NB4 (cell line): ENCODE measurements around the gene SWT1.
"Not testable (repeated sequence)": the region's sequence is repeated elsewhere in the genome, so short reads cannot be mapped to it uniquely, and the experiment has no call there.

Experiments used
- DNase-seq: peaks from one replicate; pipeline ENCODE4 v3.0.0; 2010; ENCODE audit warnings: low read depth
- H3K4me3 ChIP-seq: one replicate; pipeline ENCODE4 v1.5.1; 2011; ENCODE audit warnings: mild to moderate bottlenecking, low read depth, low read length, moderate library complexity
- CTCF ChIP-seq: IDR thresholded peaks from one replicate; pipeline ENCODE4 v1.5.1; 2012; ENCODE audit warnings: low read depth, low read length
- MYC ChIP-seq: IDR thresholded peaks from 2 replicates; pipeline ENCODE4 v1.6.1; 2011; ENCODE audit warnings: low read depth, low read length
- POLR2A ChIP-seq: IDR thresholded peaks from 2 replicates; pipeline ENCODE4 v1.6.1; 2011; ENCODE audit warnings: mild to moderate bottlenecking; ENCODE audit not compliant: insufficient read length; ENCODE audit errors: extremely low read depth
- TF ChIP-seq, protein P1 (sequence below): IDR thresholded peaks from 2 replicates; pipeline ENCODE4 v1.6.1; 2011; ENCODE audit warnings: low read depth, low read length

The SWT1 gene

DNA sequence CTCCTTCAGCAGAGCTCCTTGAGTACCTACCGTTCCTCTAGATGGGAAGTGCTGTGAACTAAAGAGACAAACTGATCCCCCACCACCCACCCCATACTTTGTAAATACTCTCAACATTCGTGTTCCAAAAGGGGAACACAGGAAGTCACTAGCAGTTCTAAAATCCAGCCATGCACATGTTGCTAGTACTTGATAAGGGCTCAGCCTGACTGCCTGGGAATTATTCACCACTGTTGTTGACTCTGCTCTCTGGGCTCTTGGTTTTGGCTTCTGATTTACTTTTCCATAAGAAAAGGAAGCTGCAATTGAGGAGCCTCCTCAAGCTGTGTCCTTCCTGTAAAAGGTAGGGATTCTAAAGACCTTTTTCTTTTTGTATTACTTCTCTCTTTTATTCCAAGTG lies 92.6 kb downstream of the SWT1 start:
- no peak overlapping the region for H3K4me3 ChIP-seq
- TF ChIP-seq POLR2A (no peak), MYC (no peak), CTCF (no peak)
- TF ChIP-seq, protein P1, sequence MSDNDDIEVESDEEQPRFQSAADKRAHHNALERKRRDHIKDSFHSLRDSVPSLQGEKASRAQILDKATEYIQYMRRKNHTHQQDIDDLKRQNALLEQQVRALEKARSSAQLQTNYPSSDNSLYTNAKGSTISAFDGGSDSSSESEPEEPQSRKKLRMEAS: no peak
- no peak for DNase-seq

GRCh38 chr1:185250063-185250462 lies 93.1 kb downstream of the SWT1 start:
- TF ChIP-seq CTCF (no peak), MYC (no peak), POLR2A (no peak)
- TF ChIP-seq, protein P1: no peak
- no peak for DNase-seq
- no peak overlapping the region for H3K4me3 ChIP-seq

- not testable (repeated sequence) for H3K4me3 ChIP-seq, DNase-seq
Measured at GRCh38 chr1:185251928-185252327, 95.0 kb downstream of the SWT1 start.

DNA sequence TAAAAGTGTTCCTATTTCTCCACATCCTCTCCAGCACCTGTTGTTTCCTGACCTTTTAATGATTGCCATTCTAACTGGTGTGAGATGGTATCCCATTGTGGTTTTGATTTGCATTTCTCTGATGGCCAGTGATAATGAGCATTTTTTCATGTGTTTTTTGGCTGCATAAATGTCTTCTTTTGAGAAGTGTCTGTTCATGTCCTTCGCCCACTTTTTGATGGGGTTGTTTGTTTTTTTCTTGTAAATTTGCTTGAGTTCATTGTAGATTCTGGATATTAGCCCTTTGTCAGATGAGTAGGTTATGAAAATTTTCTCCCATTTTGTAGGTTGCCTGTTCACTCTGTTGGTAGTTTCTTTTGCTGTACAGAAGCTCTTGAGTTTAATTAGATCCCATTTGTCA lies 95.4 kb downstream of the SWT1 start:
- not testable (repeated sequence) for DNase-seq, H3K4me3 ChIP-seq

- DNase-seq, H3K4me3 ChIP-seq: not testable (repeated sequence)
Measured at GRCh38 chr1:185255595-185255994, 98.6 kb downstream of the SWT1 start.

GRCh38 chr1:185257116-185257949 lies 100.4 kb downstream of the SWT1 start:
- H3K4me3 ChIP-seq, DNase-seq: not testable (repeated sequence)

DNA sequence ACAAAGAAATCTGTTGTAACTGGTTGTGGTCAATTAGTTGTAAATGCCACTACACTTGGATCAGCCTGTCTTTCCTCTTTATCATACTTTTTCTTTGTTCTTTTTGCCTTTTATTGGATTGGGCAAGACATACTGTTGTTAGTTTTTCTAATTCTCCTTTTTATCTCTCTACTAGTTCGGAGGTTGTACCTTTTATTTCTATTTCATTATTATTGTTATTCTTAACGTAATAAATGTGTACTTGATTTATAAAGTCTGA lies 100.9 kb downstream of the SWT1 start:
- H3K4me3 ChIP-seq: no peak overlapping the region
- no peak for TF ChIP-seq MYC
- TF ChIP-seq, protein P1: no peak
- TF ChIP-seq POLR2A: no peak
- no peak for TF ChIP-seq CTCF
- no peak for DNase-seq

GRCh38 chr1:185258676-185259075 lies 101.7 kb downstream of the SWT1 start:
- no peak for TF ChIP-seq POLR2A
- no peak for TF ChIP-seq CTCF
- TF ChIP-seq, protein P1: no peak
- TF ChIP-seq MYC: no peak
- DNase-seq: no peak
- no peak overlapping the region for H3K4me3 ChIP-seq
